ENCODE results near the gene OXGR1.

OXGR1 gene

DNA sequence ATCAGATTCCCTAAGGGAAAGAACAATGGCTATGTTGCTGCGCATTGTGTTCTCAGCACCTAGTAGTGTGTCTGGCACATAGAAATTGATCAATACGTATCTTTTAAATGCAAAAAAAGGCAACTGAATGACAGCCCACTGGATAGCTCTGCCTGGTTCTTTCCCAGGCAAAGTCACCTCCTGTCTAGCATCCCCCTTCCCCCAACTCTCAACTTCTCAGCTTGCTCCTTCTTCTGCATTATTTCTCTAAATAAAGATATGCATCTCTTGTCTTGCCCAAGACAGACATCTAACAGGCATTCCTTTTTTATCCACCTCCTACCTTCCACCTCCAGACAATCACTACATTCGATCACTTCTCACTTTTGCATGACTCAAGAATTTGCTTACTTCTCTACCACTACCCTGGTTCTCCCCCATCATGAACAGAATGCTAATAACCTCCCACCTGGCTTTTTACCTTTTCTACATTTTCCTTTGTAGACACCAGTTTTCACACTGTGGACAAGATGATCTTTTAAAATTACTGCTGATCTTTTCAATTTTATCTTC lies 26.5 kb upstream of the OXGR1 start:
- Histone ChIP-seq H3K9me3 (ENCODE audit: severe bottlenecking) (no peaks in the 10 kb centered on the region), H3K4me1 (ENCODE audit: insufficient read depth, poor library complexity, severe bottlenecking) (no peaks in the 10 kb centered on the region), H3K4me3 (ENCODE audit: severe bottlenecking) (no peak overlapping the region), H3K27ac (ENCODE audit: poor library complexity, severe bottlenecking) (no peak overlapping the region), H3K27me3 (ENCODE audit: insufficient read depth, poor library complexity, severe bottlenecking) (peaks cover 35% of the 10 kb centered on the region), H3K36me3 (ENCODE audit: low read depth) (no peaks in the 10 kb centered on the region)
- TF ChIP-seq, protein P1, sequence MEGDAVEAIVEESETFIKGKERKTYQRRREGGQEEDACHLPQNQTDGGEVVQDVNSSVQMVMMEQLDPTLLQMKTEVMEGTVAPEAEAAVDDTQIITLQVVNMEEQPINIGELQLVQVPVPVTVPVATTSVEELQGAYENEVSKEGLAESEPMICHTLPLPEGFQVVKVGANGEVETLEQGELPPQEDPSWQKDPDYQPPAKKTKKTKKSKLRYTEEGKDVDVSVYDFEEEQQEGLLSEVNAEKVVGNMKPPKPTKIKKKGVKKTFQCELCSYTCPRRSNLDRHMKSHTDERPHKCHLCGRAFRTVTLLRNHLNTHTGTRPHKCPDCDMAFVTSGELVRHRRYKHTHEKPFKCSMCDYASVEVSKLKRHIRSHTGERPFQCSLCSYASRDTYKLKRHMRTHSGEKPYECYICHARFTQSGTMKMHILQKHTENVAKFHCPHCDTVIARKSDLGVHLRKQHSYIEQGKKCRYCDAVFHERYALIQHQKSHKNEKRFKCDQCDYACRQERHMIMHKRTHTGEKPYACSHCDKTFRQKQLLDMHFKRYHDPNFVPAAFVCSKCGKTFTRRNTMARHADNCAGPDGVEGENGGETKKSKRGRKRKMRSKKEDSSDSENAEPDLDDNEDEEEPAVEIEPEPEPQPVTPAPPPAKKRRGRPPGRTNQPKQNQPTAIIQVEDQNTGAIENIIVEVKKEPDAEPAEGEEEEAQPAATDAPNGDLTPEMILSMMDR (IDR thresholded peaks at IDR 0.05; ENCODE audit: poor library complexity, severe bottlenecking), result no peak
- ATAC-seq (ENCODE audit: low read depth) (no peak), DNase-seq (ENCODE audit: low spot score) (no peak)

DNA sequence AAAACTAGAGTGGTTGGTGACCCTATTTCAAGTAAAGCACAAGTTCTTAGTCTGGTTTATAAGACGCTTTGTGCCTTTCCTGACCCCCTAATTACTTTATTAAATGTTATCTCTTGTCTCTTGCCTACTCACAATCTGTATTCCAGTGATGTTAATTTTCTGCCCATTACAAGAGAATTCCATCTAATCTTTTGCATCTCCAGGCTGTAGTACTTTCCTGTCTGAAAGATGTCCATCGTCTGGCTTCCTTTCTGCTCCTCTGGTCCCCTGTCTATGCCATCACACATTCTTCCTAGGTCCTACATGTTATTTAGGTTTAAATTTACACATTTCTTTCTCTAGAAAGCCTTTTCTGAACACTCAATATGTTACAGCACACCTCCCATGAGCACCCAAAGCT lies 25.9 kb upstream of the OXGR1 start:
- no peak for ATAC-seq (ENCODE audit: low read depth)
- Histone ChIP-seq H3K36me3 (ENCODE audit: low read depth) (no peaks in the 10 kb centered on the region), H3K9me3 (ENCODE audit: severe bottlenecking) (no peaks in the 10 kb centered on the region), H3K27ac (ENCODE audit: poor library complexity, severe bottlenecking) (no peak overlapping the region), H3K4me3 (ENCODE audit: severe bottlenecking) (no peak overlapping the region), H3K4me1 (ENCODE audit: insufficient read depth, poor library complexity, severe bottlenecking) (no peaks in the 10 kb centered on the region), H3K27me3 (ENCODE audit: insufficient read depth, poor library complexity, severe bottlenecking) (peaks cover 35% of the 10 kb centered on the region)
- no peak for DNase-seq (ENCODE audit: low spot score)
- TF ChIP-seq, protein P1 (IDR thresholded peaks at IDR 0.05; ENCODE audit: poor library complexity, severe bottlenecking), result no peak

DNA sequence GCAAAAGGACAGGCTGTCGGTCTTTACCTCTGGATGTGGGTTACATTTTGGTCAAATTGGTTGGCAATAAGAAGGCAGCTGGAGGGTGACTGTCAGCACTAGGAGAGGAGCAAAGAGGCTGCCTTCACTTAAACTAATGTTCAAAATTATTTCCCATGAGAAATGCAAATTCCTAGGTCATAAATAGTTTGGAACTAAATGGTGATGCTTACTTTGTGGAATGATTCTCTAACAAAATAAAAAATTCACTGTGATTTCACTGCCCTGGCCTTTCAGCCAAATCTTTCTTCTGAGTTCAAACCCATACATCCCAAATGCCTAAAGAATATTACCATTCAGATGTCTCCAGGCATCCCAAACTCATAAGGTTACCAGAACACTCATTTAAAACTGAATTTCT lies 25.0 kb upstream of the OXGR1 start:
- Histone ChIP-seq H3K4me3 (ENCODE audit: severe bottlenecking) (no peak overlapping the region), H3K27ac (ENCODE audit: poor library complexity, severe bottlenecking) (no peak overlapping the region), H3K4me1 (ENCODE audit: insufficient read depth, poor library complexity, severe bottlenecking) (no peaks in the 10 kb centered on the region), H3K9me3 (ENCODE audit: severe bottlenecking) (no peaks in the 10 kb centered on the region), H3K36me3 (ENCODE audit: low read depth) (no peaks in the 10 kb centered on the region), H3K27me3 (ENCODE audit: insufficient read depth, poor library complexity, severe bottlenecking) (peaks cover 36% of the 10 kb centered on the region)
- TF ChIP-seq, protein P1 (IDR thresholded peaks at IDR 0.05; ENCODE audit: poor library complexity, severe bottlenecking), result no peak
- no peak for DNase-seq (ENCODE audit: low spot score)
- ATAC-seq (ENCODE audit: low read depth), result no peak

DNA sequence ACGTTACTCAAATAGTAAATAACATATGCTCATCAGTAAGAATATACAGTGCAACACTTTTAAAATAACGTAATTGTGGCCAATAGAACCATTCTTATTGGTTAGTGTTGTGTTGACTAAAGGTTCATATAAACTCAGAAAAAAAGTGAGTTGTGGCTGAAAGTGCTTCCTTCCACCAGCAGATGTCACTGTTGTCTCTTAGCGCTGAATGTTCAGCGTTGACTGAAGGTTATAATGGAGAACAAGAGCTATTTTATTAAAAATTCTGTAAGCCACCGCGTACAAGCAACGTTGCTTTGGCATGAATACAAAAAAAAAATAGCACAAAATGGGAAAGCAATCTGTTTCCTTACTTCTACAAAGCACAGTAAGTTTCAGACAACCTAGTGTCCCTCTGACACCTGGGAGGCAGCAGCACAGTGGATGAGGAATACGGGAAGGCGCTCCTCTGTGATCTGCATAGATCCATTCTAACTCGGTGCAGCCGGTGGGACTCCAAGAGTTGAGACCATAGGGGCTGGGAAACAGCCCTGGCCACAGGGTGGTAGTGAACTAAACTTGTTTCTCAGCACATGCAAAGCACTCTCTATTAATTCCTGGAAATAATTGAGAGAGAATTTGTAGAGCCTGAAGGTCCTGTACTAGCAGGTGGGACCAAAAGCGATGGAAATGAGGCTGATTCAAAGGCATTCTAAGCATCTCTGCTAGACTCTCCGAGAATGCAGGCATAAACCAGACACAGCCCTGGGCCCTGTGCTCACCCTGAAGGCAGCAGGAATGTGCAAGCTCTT lies 23.9 kb upstream of the OXGR1 start:
- TF ChIP-seq, protein P1 (IDR thresholded peaks at IDR 0.05; ENCODE audit: poor library complexity, severe bottlenecking), result peak; percentile 95
- no peak overlapping the region for H3K4me3 ChIP-seq (ENCODE audit: severe bottlenecking)
- H3K9me3 ChIP-seq (ENCODE audit: severe bottlenecking), result no peaks in the 10 kb centered on the region
- H3K27ac ChIP-seq (ENCODE audit: poor library complexity, severe bottlenecking), result no peak overlapping the region
- DNase-seq (ENCODE audit: low spot score), result no peak
- no peaks in the 10 kb centered on the region for H3K4me1 ChIP-seq (ENCODE audit: insufficient read depth, poor library complexity, severe bottlenecking)
- ATAC-seq (ENCODE audit: low read depth), result peak; percentile 64; the same call in 2 of the 3 replicates
- H3K36me3 ChIP-seq (ENCODE audit: low read depth), result no peaks in the 10 kb centered on the region
- H3K27me3 ChIP-seq (ENCODE audit: insufficient read depth, poor library complexity, severe bottlenecking), result peaks cover 38% of the 10 kb centered on the region

DNA sequence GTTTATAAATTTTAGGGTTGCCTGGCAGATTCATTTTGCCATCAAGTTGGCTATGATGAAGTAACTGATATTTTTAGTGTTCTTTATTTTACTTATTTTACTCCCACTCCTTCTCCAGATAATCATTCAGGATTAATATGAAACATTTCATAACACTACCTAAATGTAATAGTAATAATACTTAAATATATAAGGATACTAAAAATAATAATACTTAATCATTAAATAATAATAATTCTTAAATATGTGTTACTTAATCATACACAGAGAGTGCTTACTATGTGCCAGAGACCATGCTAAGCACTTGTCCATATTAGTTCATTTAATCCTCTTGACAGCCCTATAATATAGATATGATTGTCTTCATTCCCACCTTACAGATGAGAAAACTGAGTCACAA lies 23.0 kb upstream of the OXGR1 start:
- TF ChIP-seq, protein P1 (IDR thresholded peaks at IDR 0.05; ENCODE audit: poor library complexity, severe bottlenecking), result no peak
- no peak overlapping the region for H3K27ac ChIP-seq (ENCODE audit: poor library complexity, severe bottlenecking)
- no peak overlapping the region for H3K4me3 ChIP-seq (ENCODE audit: severe bottlenecking)
- no peak for ATAC-seq (ENCODE audit: low read depth)
- H3K27me3 ChIP-seq (ENCODE audit: insufficient read depth, poor library complexity, severe bottlenecking), result peaks cover 38% of the 10 kb centered on the region
- H3K9me3 ChIP-seq (ENCODE audit: severe bottlenecking), result no peaks in the 10 kb centered on the region
- H3K36me3 ChIP-seq (ENCODE audit: low read depth), result no peaks in the 10 kb centered on the region
- H3K4me1 ChIP-seq (ENCODE audit: insufficient read depth, poor library complexity, severe bottlenecking), result no peaks in the 10 kb centered on the region
- no peak for DNase-seq (ENCODE audit: low spot score)

Data from RWPE2 (cell line).